Thoracic aorta (tissue), 2 donors: ENCODE measurements around the gene C2CD4C. TPM values are rescaled to one million over a fixed set of nuclear protein-coding genes. Genes with fewer than 3 reads are reported as not detected.

Experiments used
- ATAC-seq: fragments of 150-250 bp; one replicate; pipeline ENCODE4 v1.8.0; 2017; ENCODE audit warnings: low read depth; ENCODE audit not compliant: insufficient number of reproducible peaks, low FRiP score
- DNase-seq: peaks from one replicate; pipeline ENCODE4 v3.0.0-alpha.2; 2020; ENCODE audit warnings: low spot score
- H3K27ac ChIP-seq, 2 donors: fragments of 200-600 bp; sonication (generic); 1 replicate in 1 of 2; 2 replicates in 1 of 2; pipeline ENCODE4 v1.5.1; 2016; ENCODE audit warnings: mild to moderate bottlenecking in 2 of 2, moderate library complexity in 2 of 2
- H3K27me3 ChIP-seq: fragments of 200-600 bp; sonication (generic); replicated peaks from 2 replicates; pipeline ENCODE4 v1.6.0; 2016; ENCODE audit warnings: mild to moderate bottlenecking; ENCODE audit not compliant: insufficient read depth
- H3K36me3 ChIP-seq: fragments of 200-600 bp; sonication (generic); one replicate; pipeline ENCODE4 v1.5.1; 2016
- H3K4me1 ChIP-seq, 2 donors: fragments of 200-600 bp; sonication (generic); 1 replicate in 1 of 2; 2 replicates in 1 of 2; pipeline versions ENCODE4 v1.5.1 to v1.6.0; 2016; ENCODE audit warnings: low read depth in 2 of 2, mild to moderate bottlenecking in 1 of 2; ENCODE audit not compliant: control insufficient read depth in 1 of 2
- H3K4me3 ChIP-seq: fragments of 200-600 bp; sonication (generic); 2 replicates; pipeline ENCODE4 v1.5.1; 2016; ENCODE audit warnings: mild to moderate bottlenecking
- H3K9me3 ChIP-seq: fragments of 200-600 bp; sonication (generic); 2 replicates; pipeline ENCODE4 v1.5.1; 2016
- CTCF ChIP-seq: fragments of 200-600 bp; sonication (generic); IDR thresholded peaks from one replicate; pipeline ENCODE4 v1.5.1; 2019; ENCODE audit warnings: antibody characterized with exemption
- total RNA-seq, 2 donors: library from RNA; depleted of rRNA; stranded (reverse); fragments of >200 nt; gene quantifications; one replicate each; pipeline versions ENCODE4 v1.1.0 to v1.2.3, GENCODE V29; 2016

The C2CD4C gene
- total RNA-seq, 2 donors from 2014 or later = 0.54 to 1.6 TPM

- no peak for TF ChIP-seq CTCF
- DNase-seq (no peak), ATAC-seq (no peak)
- Histone ChIP-seq H3K36me3 (no peaks in the 10 kb centered on the region), H3K9me3 (no peaks in the 10 kb centered on the region), H3K4me1 (no peaks in the 10 kb centered on the region), H3K27ac (no peak overlapping the region), H3K27me3 (no peaks in the 10 kb centered on the region), H3K4me3 (no peak overlapping the region)
Observed at GRCh38 chr19:377801-378581, 31.0 kb downstream of the C2CD4C start.

- no peak overlapping the region for H3K27ac ChIP-seq
- ATAC-seq (no peak), DNase-seq (no peak)
- no peaks in the 10 kb centered on the region for H3K36me3 ChIP-seq
- H3K4me3 ChIP-seq = no peak overlapping the region
- TF ChIP-seq CTCF = no peak
- H3K4me1 ChIP-seq = no peaks in the 10 kb centered on the region
- no peaks in the 10 kb centered on the region for H3K9me3 ChIP-seq
- no peaks in the 10 kb centered on the region for H3K27me3 ChIP-seq
Observed at GRCh38 chr19:376111-376470, 32.9 kb downstream of the C2CD4C start.

- DNase-seq (no peak), ATAC-seq (no peak)
- no peaks in the 10 kb centered on the region for H3K27me3 ChIP-seq
- no peak overlapping the region for H3K27ac ChIP-seq
- no peaks in the 10 kb centered on the region for H3K4me1 ChIP-seq
- no peaks in the 10 kb centered on the region for H3K9me3 ChIP-seq
- no peaks in the 10 kb centered on the region for H3K36me3 ChIP-seq
- no peak overlapping the region for H3K4me3 ChIP-seq
- TF ChIP-seq CTCF = no peak
Observed at GRCh38 chr19:375395-376110, 33.4 kb downstream of the C2CD4C start.

- TF ChIP-seq CTCF = no peak
- Histone ChIP-seq H3K36me3 (no peaks in the 10 kb centered on the region), H3K27me3 (no peaks in the 10 kb centered on the region), H3K4me3 (no peak overlapping the region), H3K9me3 (no peaks in the 10 kb centered on the region), H3K27ac (no peak overlapping the region), H3K4me1 (no peaks in the 10 kb centered on the region)
- no peak for ATAC-seq
- no peak for DNase-seq
Observed at GRCh38 chr19:374886-375235, 34.1 kb downstream of the C2CD4C start.

GRCh38 chr19:374183-374885, 34.6 kb downstream of the C2CD4C start:
- H3K27me3 ChIP-seq = no peaks in the 10 kb centered on the region
- H3K4me3 ChIP-seq = no peak overlapping the region
- no peaks in the 10 kb centered on the region for H3K4me1 ChIP-seq
- no peak for DNase-seq
- TF ChIP-seq CTCF = no peak
- no peaks in the 10 kb centered on the region for H3K9me3 ChIP-seq
- no peak overlapping the region for H3K27ac ChIP-seq
- ATAC-seq = no peak
- H3K36me3 ChIP-seq = no peaks in the 10 kb centered on the region
